ENCODE measurements around the gene GBX2.

DNA sequence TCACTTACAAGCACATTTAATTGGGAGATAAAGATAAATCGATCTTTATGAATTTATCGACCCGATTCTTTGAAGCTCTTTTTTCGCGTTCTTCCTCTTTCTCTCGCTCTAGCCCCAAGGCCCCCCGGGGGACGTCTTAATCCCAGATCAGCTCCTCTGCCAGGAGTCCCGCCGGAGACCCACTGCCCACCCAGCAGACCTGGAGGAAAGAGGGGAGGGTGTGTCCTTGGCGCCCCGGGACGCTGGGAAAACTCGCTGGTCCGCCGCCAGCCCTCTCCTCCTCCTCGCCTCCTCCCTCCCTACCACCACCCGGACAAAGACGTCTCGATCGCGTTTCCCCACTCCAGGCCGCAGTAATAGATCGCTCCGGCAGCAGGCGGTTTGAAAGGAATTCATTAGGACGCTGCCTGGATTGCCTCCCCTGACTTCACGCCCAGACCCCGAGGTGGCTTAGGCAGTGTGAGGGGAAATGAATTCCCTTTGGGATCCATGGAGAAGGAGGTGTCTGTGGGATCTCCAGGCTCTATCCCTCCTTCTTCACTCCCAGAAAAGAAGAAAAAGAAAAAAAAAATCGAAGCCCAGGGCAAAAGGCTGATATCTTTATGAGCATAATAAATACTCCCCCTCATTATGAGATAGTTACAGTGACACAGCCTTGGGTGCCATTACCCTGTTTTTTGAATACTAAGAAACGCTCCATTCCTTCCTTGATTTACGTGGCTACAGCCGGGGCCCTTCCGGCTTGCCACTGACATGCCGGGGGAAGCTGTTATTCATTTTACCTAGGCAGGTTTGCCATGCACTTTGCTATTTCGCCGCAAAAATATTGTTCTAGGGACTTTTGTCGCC, 1.8 kb upstream of the GBX2 start:
- TF ChIP-seq, protein P1, sequence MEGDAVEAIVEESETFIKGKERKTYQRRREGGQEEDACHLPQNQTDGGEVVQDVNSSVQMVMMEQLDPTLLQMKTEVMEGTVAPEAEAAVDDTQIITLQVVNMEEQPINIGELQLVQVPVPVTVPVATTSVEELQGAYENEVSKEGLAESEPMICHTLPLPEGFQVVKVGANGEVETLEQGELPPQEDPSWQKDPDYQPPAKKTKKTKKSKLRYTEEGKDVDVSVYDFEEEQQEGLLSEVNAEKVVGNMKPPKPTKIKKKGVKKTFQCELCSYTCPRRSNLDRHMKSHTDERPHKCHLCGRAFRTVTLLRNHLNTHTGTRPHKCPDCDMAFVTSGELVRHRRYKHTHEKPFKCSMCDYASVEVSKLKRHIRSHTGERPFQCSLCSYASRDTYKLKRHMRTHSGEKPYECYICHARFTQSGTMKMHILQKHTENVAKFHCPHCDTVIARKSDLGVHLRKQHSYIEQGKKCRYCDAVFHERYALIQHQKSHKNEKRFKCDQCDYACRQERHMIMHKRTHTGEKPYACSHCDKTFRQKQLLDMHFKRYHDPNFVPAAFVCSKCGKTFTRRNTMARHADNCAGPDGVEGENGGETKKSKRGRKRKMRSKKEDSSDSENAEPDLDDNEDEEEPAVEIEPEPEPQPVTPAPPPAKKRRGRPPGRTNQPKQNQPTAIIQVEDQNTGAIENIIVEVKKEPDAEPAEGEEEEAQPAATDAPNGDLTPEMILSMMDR (IDR thresholded peaks at IDR 0.05), result no peak
- TF ChIP-seq POLR2AphosphoS5 (IDR thresholded peaks at IDR 0.05; ENCODE audit: low read depth, low read length) (no peak), TCF7L2 (IDR thresholded peaks at IDR 0.05; ENCODE audit: low read depth, low read length) (no peak), SIN3A (IDR thresholded peaks at IDR 0.05; ENCODE audit: borderline replicate concordance, insufficient read depth, low read depth, low read length) (no peak)
- TF ChIP-seq, protein P2, sequence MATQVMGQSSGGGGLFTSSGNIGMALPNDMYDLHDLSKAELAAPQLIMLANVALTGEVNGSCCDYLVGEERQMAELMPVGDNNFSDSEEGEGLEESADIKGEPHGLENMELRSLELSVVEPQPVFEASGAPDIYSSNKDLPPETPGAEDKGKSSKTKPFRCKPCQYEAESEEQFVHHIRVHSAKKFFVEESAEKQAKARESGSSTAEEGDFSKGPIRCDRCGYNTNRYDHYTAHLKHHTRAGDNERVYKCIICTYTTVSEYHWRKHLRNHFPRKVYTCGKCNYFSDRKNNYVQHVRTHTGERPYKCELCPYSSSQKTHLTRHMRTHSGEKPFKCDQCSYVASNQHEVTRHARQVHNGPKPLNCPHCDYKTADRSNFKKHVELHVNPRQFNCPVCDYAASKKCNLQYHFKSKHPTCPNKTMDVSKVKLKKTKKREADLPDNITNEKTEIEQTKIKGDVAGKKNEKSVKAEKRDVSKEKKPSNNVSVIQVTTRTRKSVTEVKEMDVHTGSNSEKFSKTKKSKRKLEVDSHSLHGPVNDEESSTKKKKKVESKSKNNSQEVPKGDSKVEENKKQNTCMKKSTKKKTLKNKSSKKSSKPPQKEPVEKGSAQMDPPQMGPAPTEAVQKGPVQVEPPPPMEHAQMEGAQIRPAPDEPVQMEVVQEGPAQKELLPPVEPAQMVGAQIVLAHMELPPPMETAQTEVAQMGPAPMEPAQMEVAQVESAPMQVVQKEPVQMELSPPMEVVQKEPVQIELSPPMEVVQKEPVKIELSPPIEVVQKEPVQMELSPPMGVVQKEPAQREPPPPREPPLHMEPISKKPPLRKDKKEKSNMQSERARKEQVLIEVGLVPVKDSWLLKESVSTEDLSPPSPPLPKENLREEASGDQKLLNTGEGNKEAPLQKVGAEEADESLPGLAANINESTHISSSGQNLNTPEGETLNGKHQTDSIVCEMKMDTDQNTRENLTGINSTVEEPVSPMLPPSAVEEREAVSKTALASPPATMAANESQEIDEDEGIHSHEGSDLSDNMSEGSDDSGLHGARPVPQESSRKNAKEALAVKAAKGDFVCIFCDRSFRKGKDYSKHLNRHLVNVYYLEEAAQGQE (IDR thresholded peaks at IDR 0.05; ENCODE audit: insufficient read depth in 1 of 2, low read depth in 2 of 2, low read length in 1 of 2), result no peak

Data from Panc1 (cell line).